ENCODE results near the gene FHOD1. TPM values are rescaled to one million over a fixed set of nuclear protein-coding genes. Genes with fewer than 3 reads are reported as not detected.

The FHOD1 gene
- total RNA-seq, 1 donor from 2014 or later = 2.6 TPM

GRCh38 chr16:67282447-67282805 is 35.1 kb upstream of the FHOD1 start:
- no peaks in the 10 kb centered on the region for H3K36me3 ChIP-seq (ENCODE audit: control insufficient read depth, insufficient read depth, low read length)
- TF ChIP-seq CTCF (IDR thresholded peaks at IDR 0.05; ENCODE audit: insufficient read depth, low read length, severe bottlenecking) = no peak
- no peaks in the 10 kb centered on the region for H3K27me3 ChIP-seq (ENCODE audit: control insufficient read depth, insufficient read depth, low read length)
- FAIRE-seq (no peak), DNase-seq (ENCODE audit: low read depth) (no peak)
- H3K4me3 ChIP-seq (ENCODE audit: low read depth, low read length) = no peak overlapping the region

- Histone ChIP-seq H3K36me3 (ENCODE audit: control insufficient read depth, insufficient read depth, low read length) (no peaks in the 10 kb centered on the region), H3K4me3 (ENCODE audit: low read depth, low read length) (no peak overlapping the region), H3K27me3 (ENCODE audit: control insufficient read depth, insufficient read depth, low read length) (no peaks in the 10 kb centered on the region)
- no peak for TF ChIP-seq CTCF (IDR thresholded peaks at IDR 0.05; ENCODE audit: insufficient read depth, low read length, severe bottlenecking)
- DNase-seq (ENCODE audit: low read depth) (no peak), FAIRE-seq (peak; percentile 13)
These were observed 34.5 kb upstream of the FHOD1 start for GRCh38 chr16:67281536-67282446.

- Histone ChIP-seq H3K36me3 (ENCODE audit: control insufficient read depth, insufficient read depth, low read length) (peaks cover 2% of the 10 kb centered on the region), H3K4me3 (ENCODE audit: low read depth, low read length) (no peak overlapping the region), H3K27me3 (ENCODE audit: control insufficient read depth, insufficient read depth, low read length) (no peaks in the 10 kb centered on the region)
- no peak for FAIRE-seq
- no peak for DNase-seq (ENCODE audit: low read depth)
- no peak for TF ChIP-seq CTCF (IDR thresholded peaks at IDR 0.05; ENCODE audit: insufficient read depth, low read length, severe bottlenecking)
These were observed 33.1 kb upstream of the FHOD1 start for GRCh38 chr16:67280090-67281015.

GRCh38 chr16:67279296-67280089 is 32.2 kb upstream of the FHOD1 start, which contains the start of gene PLEKHG4:
Gene PLEKHG4, plus strand, starts transcription at chr16:67279532. Its CDS starts 513 bp downstream, at chr16:67280045.
- FAIRE-seq (no peak), DNase-seq (ENCODE audit: low read depth) (peak; percentile 46)
- Histone ChIP-seq H3K27me3 (ENCODE audit: control insufficient read depth, insufficient read depth, low read length) (no peaks in the 10 kb centered on the region), H3K36me3 (ENCODE audit: control insufficient read depth, insufficient read depth, low read length) (peaks cover 2% of the 10 kb centered on the region), H3K4me3 (ENCODE audit: low read depth, low read length) (peak within 1 kb of the TSS; percentile 65)
- TF ChIP-seq CTCF (IDR thresholded peaks at IDR 0.05; ENCODE audit: insufficient read depth, low read length, severe bottlenecking) = peak; percentile 78

GRCh38 chr16:67278773-67279295 is 31.6 kb upstream of the FHOD1 start:
- FAIRE-seq (no peak), DNase-seq (ENCODE audit: low read depth) (no peak)
- peak; percentile 63 for TF ChIP-seq CTCF (IDR thresholded peaks at IDR 0.05; ENCODE audit: insufficient read depth, low read length, severe bottlenecking)
- peak overlapping the region; percentile 65 for H3K4me3 ChIP-seq (ENCODE audit: low read depth, low read length)
- peaks cover 2% of the 10 kb centered on the region for H3K36me3 ChIP-seq (ENCODE audit: control insufficient read depth, insufficient read depth, low read length)
- H3K27me3 ChIP-seq (ENCODE audit: control insufficient read depth, insufficient read depth, low read length) = no peaks in the 10 kb centered on the region
